ENCODE data around the gene RPL28. TPM values are rescaled to one million over a fixed set of nuclear protein-coding genes. Genes with fewer than 3 reads are reported as not detected.

Gene RPL28
- total RNA-seq, 1 donor from 2014 or later, result 1,547 TPM

GRCh38 chr19:55340784-55341147 lies 45.0 kb upstream of the RPL28 start:
- peak; percentile 17 for TF ChIP-seq CTCF (IDR thresholded peaks at IDR 0.05; ENCODE audit: unreplicated experiment)
- H3K36me3 Mint-ChIP-seq (ENCODE audit: insufficient read depth), result peaks cover 7% of the 10 kb centered on the region
- peak overlapping the region; percentile 96 for H3K27ac Mint-ChIP-seq
- H3K4me1 Mint-ChIP-seq (ENCODE audit: low read depth), result peaks cover 12% of the 10 kb centered on the region
- H3K9me3 Mint-ChIP-seq (ENCODE audit: low read depth), result no peaks in the 10 kb centered on the region
- H3K27me3 Mint-ChIP-seq, result peaks cover 3% of the 10 kb centered on the region
- H3K4me3 Mint-ChIP-seq (ENCODE audit: low read depth), result peak overlapping the region; percentile 96
- DNase-seq (ENCODE audit: low spot score, unreplicated experiment), result peak; percentile 35

GRCh38 chr19:55341171-55341588 lies 44.6 kb upstream of the RPL28 start:
- H3K27me3 Mint-ChIP-seq, result peaks cover 3% of the 10 kb centered on the region
- H3K4me3 Mint-ChIP-seq (ENCODE audit: low read depth), result peak overlapping the region; percentile 96
- peak overlapping the region; percentile 96 for H3K27ac Mint-ChIP-seq
- peak; percentile 72 for DNase-seq (ENCODE audit: low spot score, unreplicated experiment)
- TF ChIP-seq CTCF (IDR thresholded peaks at IDR 0.05; ENCODE audit: unreplicated experiment), result no peak
- peaks cover 12% of the 10 kb centered on the region for H3K4me1 Mint-ChIP-seq (ENCODE audit: low read depth)
- no peaks in the 10 kb centered on the region for H3K9me3 Mint-ChIP-seq (ENCODE audit: low read depth)
- H3K36me3 Mint-ChIP-seq (ENCODE audit: insufficient read depth), result peaks cover 7% of the 10 kb centered on the region

GRCh38 chr19:55341595-55342531 lies 43.9 kb upstream of the RPL28 start:
- Mint-ChIP-seq H3K4me1 (ENCODE audit: low read depth) (peaks cover 12% of the 10 kb centered on the region), H3K27ac (peak overlapping the region; percentile 89), H3K27me3 (no peaks in the 10 kb centered on the region), H3K9me3 (ENCODE audit: low read depth) (no peaks in the 10 kb centered on the region), H3K36me3 (ENCODE audit: insufficient read depth) (peaks cover 7% of the 10 kb centered on the region), H3K4me3 (ENCODE audit: low read depth) (peak overlapping the region; percentile 67)
- TF ChIP-seq CTCF (IDR thresholded peaks at IDR 0.05; ENCODE audit: unreplicated experiment), result no peak
- no peak for DNase-seq (ENCODE audit: low spot score, unreplicated experiment)

GRCh38 chr19:55344444-55344843 lies 41.3 kb upstream of the RPL28 start:
- no peak for DNase-seq (ENCODE audit: low spot score, unreplicated experiment)
- Mint-ChIP-seq H3K27ac (no peak overlapping the region), H3K36me3 (ENCODE audit: insufficient read depth) (peaks cover 10% of the 10 kb centered on the region), H3K4me1 (ENCODE audit: low read depth) (peaks cover 11% of the 10 kb centered on the region), H3K9me3 (ENCODE audit: low read depth) (no peaks in the 10 kb centered on the region), H3K4me3 (ENCODE audit: low read depth) (no peak overlapping the region), H3K27me3 (no peaks in the 10 kb centered on the region)
- TF ChIP-seq CTCF (IDR thresholded peaks at IDR 0.05; ENCODE audit: unreplicated experiment), result no peak

- no peaks in the 10 kb centered on the region for H3K9me3 Mint-ChIP-seq (ENCODE audit: low read depth)
- H3K36me3 Mint-ChIP-seq (ENCODE audit: insufficient read depth), result peaks cover 10% of the 10 kb centered on the region
- H3K4me1 Mint-ChIP-seq (ENCODE audit: low read depth), result peaks cover 11% of the 10 kb centered on the region
- no peak overlapping the region for H3K27ac Mint-ChIP-seq
- no peak for TF ChIP-seq CTCF (IDR thresholded peaks at IDR 0.05; ENCODE audit: unreplicated experiment)
- H3K4me3 Mint-ChIP-seq (ENCODE audit: low read depth), result no peak overlapping the region
- H3K27me3 Mint-ChIP-seq, result no peaks in the 10 kb centered on the region
- DNase-seq (ENCODE audit: low spot score, unreplicated experiment), result no peak
Measured at GRCh38 chr19:55345101-55345817, 40.5 kb upstream of the RPL28 start.
